IPS-20b (cell line): Measurements from ENCODE around the gene CD3E.

Experiments
- H3K27ac ChIP-seq: one replicate; pipeline ENCODE4 v1.5.1; 2013; ENCODE audit warnings: low read length
- H3K27me3 ChIP-seq: 2 replicates; pipeline ENCODE4 v1.6.1; 2013; ENCODE audit warnings: mild to moderate bottlenecking, low read length, inconsistent platforms; ENCODE audit not compliant: insufficient read depth
- H3K36me3 ChIP-seq: 2 replicates; pipeline ENCODE4 v1.6.1; 2013; ENCODE audit warnings: low read depth, mild to moderate bottlenecking, inconsistent platforms, low read length, moderate library complexity; ENCODE audit not compliant: insufficient read depth
- H3K4me1 ChIP-seq: 2 replicates; pipeline ENCODE4 v1.6.1; 2013; ENCODE audit warnings: mild to moderate bottlenecking, control low read depth, inconsistent platforms, low read length, moderate library complexity; ENCODE audit not compliant: insufficient read depth
- H3K4me3 ChIP-seq: 2 replicates; pipeline ENCODE4 v1.5.1; 2013; ENCODE audit warnings: mild to moderate bottlenecking, low read length, inconsistent platforms
- H3K9ac ChIP-seq: 2 replicates; pipeline ENCODE4 v1.6.1; 2013; ENCODE audit warnings: low read depth, mild to moderate bottlenecking, inconsistent platforms, low read length, moderate library complexity
- H3K9me3 ChIP-seq: 2 replicates; pipeline ENCODE4 v1.6.1; 2013; ENCODE audit warnings: mild to moderate bottlenecking, low read depth, low read length, inconsistent platforms; ENCODE audit not compliant: insufficient read depth

CD3E gene

GRCh38 chr11:118312328-118312727, 7.8 kb downstream of the CD3E start:
- Histone ChIP-seq H3K4me3 (no peak overlapping the region), H3K27me3 (peaks cover 26% of the 10 kb centered on the region; the same call in 1 of the 2 replicates), H3K9ac (no peak overlapping the region), H3K36me3 (no peaks in the 10 kb centered on the region), H3K4me1 (peaks cover 20% of the 10 kb centered on the region), H3K9me3 (peaks cover 4% of the 10 kb centered on the region; the same call in 1 of the 2 replicates), H3K27ac (no peak overlapping the region)

- H3K4me1 ChIP-seq = peaks cover 20% of the 10 kb centered on the region
- H3K9me3 ChIP-seq = peaks cover 4% of the 10 kb centered on the region; the same call in 1 of the 2 replicates
- peaks cover 27% of the 10 kb centered on the region; the same call in 1 of the 2 replicates for H3K27me3 ChIP-seq
- H3K9ac ChIP-seq = no peak overlapping the region
- no peak overlapping the region for H3K4me3 ChIP-seq
- H3K27ac ChIP-seq = no peak overlapping the region
- H3K36me3 ChIP-seq = no peaks in the 10 kb centered on the region
These were observed 8.7 kb downstream of the CD3E start for GRCh38 chr11:118313242-118313641.

GRCh38 chr11:118314988-118315411, 10.5 kb downstream of the CD3E start:
- no peak overlapping the region for H3K27ac ChIP-seq
- peaks cover 20% of the 10 kb centered on the region for H3K4me1 ChIP-seq
- 0 out of 2 replicates have a peak overlapping the region, but pooled peaks have one; percentile 13 for H3K9ac ChIP-seq
- H3K9me3 ChIP-seq = peaks cover 4% of the 10 kb centered on the region; the same call in 1 of the 2 replicates
- H3K36me3 ChIP-seq = no peaks in the 10 kb centered on the region
- H3K27me3 ChIP-seq = peaks cover 27% of the 10 kb centered on the region
- peak overlapping the region; percentile 59; the same call in 1 of the 2 replicates for H3K4me3 ChIP-seq

GRCh38 chr11:118318124-118318523, 13.6 kb downstream of the CD3E start:
- Histone ChIP-seq H3K9ac (no peak overlapping the region), H3K27me3 (peaks cover 20% of the 10 kb centered on the region), H3K27ac (no peak overlapping the region), H3K9me3 (peaks cover 4% of the 10 kb centered on the region; the same call in 1 of the 2 replicates), H3K4me1 (peaks cover 20% of the 10 kb centered on the region), H3K4me3 (no peak overlapping the region), H3K36me3 (no peaks in the 10 kb centered on the region)

GRCh38 chr11:118318581-118319336, 14.2 kb downstream of the CD3E start:
- peaks cover 4% of the 10 kb centered on the region; the same call in 1 of the 2 replicates for H3K9me3 ChIP-seq
- H3K4me3 ChIP-seq = no peak overlapping the region
- H3K4me1 ChIP-seq = peaks cover 20% of the 10 kb centered on the region
- H3K9ac ChIP-seq = no peak overlapping the region
- peaks cover 20% of the 10 kb centered on the region for H3K27me3 ChIP-seq
- H3K36me3 ChIP-seq = no peaks in the 10 kb centered on the region
- no peak overlapping the region for H3K27ac ChIP-seq

- Histone ChIP-seq H3K4me1 (peaks cover 20% of the 10 kb centered on the region), H3K4me3 (no peak overlapping the region), H3K27me3 (peaks cover 15% of the 10 kb centered on the region), H3K9me3 (peaks cover 4% of the 10 kb centered on the region; the same call in 1 of the 2 replicates), H3K36me3 (no peaks in the 10 kb centered on the region), H3K27ac (no peak overlapping the region), H3K9ac (no peak overlapping the region)
These were observed 14.8 kb downstream of the CD3E start for GRCh38 chr11:118319337-118319707.

- H3K9ac ChIP-seq = no peak overlapping the region
- no peak overlapping the region for H3K4me3 ChIP-seq
These were observed 16.0 kb downstream of the CD3E start for GRCh38 chr11:118320515-118320914.

GRCh38 chr11:118321386-118322082, 17.0 kb downstream of the CD3E start:
- Histone ChIP-seq H3K4me3 (no peak overlapping the region), H3K27ac (no peak overlapping the region), H3K36me3 (no peaks in the 10 kb centered on the region), H3K4me1 (peaks cover 7% of the 10 kb centered on the region), H3K27me3 (peaks cover 9% of the 10 kb centered on the region), H3K9me3 (peaks cover 4% of the 10 kb centered on the region; the same call in 1 of the 2 replicates), H3K9ac (no peak overlapping the region)

More at GRCh38 chr11:118320515-118320914, 16.0 kb downstream of the CD3E start:
- H3K27ac ChIP-seq = no peak overlapping the region
- peaks cover 4% of the 10 kb centered on the region; the same call in 1 of the 2 replicates for H3K9me3 ChIP-seq
- peaks cover 14% of the 10 kb centered on the region for H3K27me3 ChIP-seq
- peaks cover 13% of the 10 kb centered on the region for H3K4me1 ChIP-seq
- no peaks in the 10 kb centered on the region for H3K36me3 ChIP-seq

GRCh38 chr11:118322721-118323120, 18.2 kb downstream of the CD3E start:
- Histone ChIP-seq H3K27me3 (no peaks in the 10 kb centered on the region; the same call in 1 of the 2 replicates), H3K27ac (no peak overlapping the region)

GRCh38 chr11:118325283-118325682, 20.8 kb downstream of the CD3E start:
- H3K4me3 ChIP-seq = no peak overlapping the region

More at GRCh38 chr11:118322721-118323120, 18.2 kb downstream of the CD3E start:
- Histone ChIP-seq H3K4me3 (no peak overlapping the region), H3K9me3 (no peaks in the 10 kb centered on the region), H3K36me3 (no peaks in the 10 kb centered on the region), H3K9ac (no peak overlapping the region), H3K4me1 (no peaks in the 10 kb centered on the region)

GRCh38 chr11:118328745-118329144, 24.2 kb downstream of the CD3E start:
- no peak overlapping the region for H3K4me3 ChIP-seq
- no peaks in the 10 kb centered on the region for H3K27me3 ChIP-seq
- no peak overlapping the region for H3K27ac ChIP-seq
- H3K9ac ChIP-seq = no peak overlapping the region
- no peaks in the 10 kb centered on the region for H3K4me1 ChIP-seq
- no peaks in the 10 kb centered on the region for H3K36me3 ChIP-seq
- H3K9me3 ChIP-seq = peaks cover 9% of the 10 kb centered on the region

More at GRCh38 chr11:118325283-118325682, 20.8 kb downstream of the CD3E start:
- no peak overlapping the region for H3K9ac ChIP-seq
- no peaks in the 10 kb centered on the region for H3K27me3 ChIP-seq
- H3K36me3 ChIP-seq = no peaks in the 10 kb centered on the region
- no peaks in the 10 kb centered on the region for H3K9me3 ChIP-seq
- no peaks in the 10 kb centered on the region for H3K4me1 ChIP-seq
- no peak overlapping the region for H3K27ac ChIP-seq
